ENCODE results near the gene RUNX2.

- TF ChIP-seq, protein P1, sequence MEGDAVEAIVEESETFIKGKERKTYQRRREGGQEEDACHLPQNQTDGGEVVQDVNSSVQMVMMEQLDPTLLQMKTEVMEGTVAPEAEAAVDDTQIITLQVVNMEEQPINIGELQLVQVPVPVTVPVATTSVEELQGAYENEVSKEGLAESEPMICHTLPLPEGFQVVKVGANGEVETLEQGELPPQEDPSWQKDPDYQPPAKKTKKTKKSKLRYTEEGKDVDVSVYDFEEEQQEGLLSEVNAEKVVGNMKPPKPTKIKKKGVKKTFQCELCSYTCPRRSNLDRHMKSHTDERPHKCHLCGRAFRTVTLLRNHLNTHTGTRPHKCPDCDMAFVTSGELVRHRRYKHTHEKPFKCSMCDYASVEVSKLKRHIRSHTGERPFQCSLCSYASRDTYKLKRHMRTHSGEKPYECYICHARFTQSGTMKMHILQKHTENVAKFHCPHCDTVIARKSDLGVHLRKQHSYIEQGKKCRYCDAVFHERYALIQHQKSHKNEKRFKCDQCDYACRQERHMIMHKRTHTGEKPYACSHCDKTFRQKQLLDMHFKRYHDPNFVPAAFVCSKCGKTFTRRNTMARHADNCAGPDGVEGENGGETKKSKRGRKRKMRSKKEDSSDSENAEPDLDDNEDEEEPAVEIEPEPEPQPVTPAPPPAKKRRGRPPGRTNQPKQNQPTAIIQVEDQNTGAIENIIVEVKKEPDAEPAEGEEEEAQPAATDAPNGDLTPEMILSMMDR (IDR thresholded peaks at IDR 0.05) = no peak
- TF ChIP-seq POLR2A (IDR thresholded peaks at IDR 0.05) = no peak
Observed at GRCh38 chr6:45394586-45395095, 66.5 kb downstream of the RUNX2 start.

Data from esophagus squamous epithelium (tissue), 4 donors.